Gastrocnemius medialis (tissue), 4 donors: ENCODE measurements around the gene IRX6. TPM values are rescaled to one million over a fixed set of nuclear protein-coding genes. Genes with fewer than 3 reads are reported as not detected.

Experiments used
- ATAC-seq, 2 donors: fragments of 150-250 bp; one replicate each; pipeline ENCODE4 v1.9.1; 2016
- DNase-seq, 2 donors: peaks; one replicate each; pipeline ENCODE4 v3.0.0-alpha.2; 2019
- H3K27ac ChIP-seq, 4 donors: fragments of 200-600 bp; sonication (generic); 1 replicate in 1 of 4; 2 replicates in 3 of 4; pipeline ENCODE4 v1.5.1; 2016 to 2018; ENCODE audit warnings: mild to moderate bottlenecking in 2 of 4, moderate library complexity in 1 of 4
- H3K27me3 ChIP-seq, 3 donors: fragments of 200-600 bp; sonication (generic) in 2 of 3; 1 replicate in 1 of 3; 2 replicates in 2 of 3; pipeline versions ENCODE4 v1.5.1 to v1.6.0; 2016 to 2019; ENCODE audit warnings: mild to moderate bottlenecking in 1 of 3, moderate library complexity in 1 of 3
- H3K36me3 ChIP-seq, 2 donors: fragments of 200-600 bp; sonication (generic) in 1 of 2; one replicate each; pipeline ENCODE4 v1.5.1; 2017 to 2018
- H3K4me1 ChIP-seq, 2 donors: fragments of 200-600 bp; sonication (generic) in 1 of 2; one replicate each; pipeline ENCODE4 v1.5.1; 2016 to 2017; ENCODE audit warnings: mild to moderate bottlenecking in 2 of 2
- H3K4me3 ChIP-seq, 4 donors: fragments of 200-600 bp; sonication (generic) in 3 of 4; 1 replicate in 1 of 4; 2 replicates in 3 of 4; pipeline ENCODE4 v1.5.1; 2016 to 2019; ENCODE audit warnings: mild to moderate bottlenecking in 2 of 4
- H3K9me3 ChIP-seq, 3 donors: fragments of 200-600 bp; sonication (generic) in 2 of 3; 1 replicate in 1 of 3; 2 replicates in 2 of 3; pipeline ENCODE4 v1.5.1; 2016 to 2019
- POLR2A ChIP-seq, 2 donors: fragments of 450-650 bp; IDR thresholded peaks; one replicate each; pipeline ENCODE4 v1.6.1; 2017; ENCODE audit warnings: antibody characterized with exemption in 2 of 2, mild to moderate bottlenecking in 2 of 2, moderate library complexity in 2 of 2
- in situ Hi-C, 4 donors: fragments of 200-750 bp; cut with MboI; loops; one replicate each; pipeline versions ENCODE4 v1.15.0 to v1.8.0; 2017; ENCODE audit warnings: low sequenced_read_pairs in 4 of 4
- intact Hi-C: fragments of 100-400 bp; cut with DNase I; formaldehyde crosslinking; loops from one replicate; pipeline ENCODE4 v1.15.1; 2023; ENCODE audit warnings: low total_unique reads
- total RNA-seq, 4 donors: library from RNA; depleted of rRNA; stranded (reverse); fragments of >200 nt; gene quantifications; one replicate each; pipeline versions ENCODE4 v1.1.0 to v1.2.3, GENCODE V29; 2016
- TF ChIP-seq, protein P1 (sequence below), 5 experiments: fragments of 450-650 bp in 3 of 5; fragments of 200-600 bp in 2 of 5; sonication (generic) in 2 of 5; IDR thresholded peaks in 4 of 5; conservative IDR thresholded peaks in 1 of 5; 1 replicate in 4 of 5; 2 replicates in 1 of 5; pipeline ENCODE4 v1.5.1; 2016 to 2019; ENCODE audit warnings: antibody characterized with exemption in 5 of 5, mild to moderate bottlenecking in 3 of 5, moderate library complexity in 3 of 5

The IRX6 gene
- total RNA-seq, 4 donors from 2014 or later: 0.39 to 3.8 (median 1.4) TPM

DNA sequence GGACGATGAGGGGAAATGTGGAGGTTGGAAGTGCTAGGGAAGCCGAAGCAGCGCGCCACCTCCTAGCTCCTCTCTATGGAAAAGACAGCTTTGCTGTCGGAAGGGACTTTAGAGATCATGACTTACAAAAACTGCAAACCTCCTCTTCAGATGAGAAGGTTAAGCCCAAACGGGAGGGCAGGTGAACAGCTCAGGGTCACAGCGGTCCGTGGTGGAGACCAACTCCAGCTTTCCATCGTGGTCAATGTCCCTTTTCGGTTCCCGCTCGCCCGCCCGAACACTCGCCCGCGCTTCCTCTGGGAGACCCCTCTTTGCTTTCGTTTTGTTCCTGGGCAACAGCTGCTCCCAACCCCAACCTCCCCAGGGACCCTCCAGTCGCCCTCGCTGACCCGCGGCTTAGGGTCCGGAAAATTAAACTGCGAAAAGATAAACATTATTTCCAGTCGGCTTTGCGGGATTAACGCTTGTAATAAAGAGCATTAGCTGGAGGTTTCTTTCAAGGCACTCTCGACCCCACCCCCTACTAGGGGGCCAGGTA, 7.7 kb downstream of the IRX6 start:
- ATAC-seq (no peak), DNase-seq (no peak)
- in situ Hi-C loops (no loop called here), intact Hi-C loops (loop anchor here (5.0 kb wide), 1 partner anchor 294 kb away; no protein-coding TSS in a partner anchor)
- TF ChIP-seq POLR2A (IDR thresholded peaks at IDR 0.05): no peak
- TF ChIP-seq, protein P1, sequence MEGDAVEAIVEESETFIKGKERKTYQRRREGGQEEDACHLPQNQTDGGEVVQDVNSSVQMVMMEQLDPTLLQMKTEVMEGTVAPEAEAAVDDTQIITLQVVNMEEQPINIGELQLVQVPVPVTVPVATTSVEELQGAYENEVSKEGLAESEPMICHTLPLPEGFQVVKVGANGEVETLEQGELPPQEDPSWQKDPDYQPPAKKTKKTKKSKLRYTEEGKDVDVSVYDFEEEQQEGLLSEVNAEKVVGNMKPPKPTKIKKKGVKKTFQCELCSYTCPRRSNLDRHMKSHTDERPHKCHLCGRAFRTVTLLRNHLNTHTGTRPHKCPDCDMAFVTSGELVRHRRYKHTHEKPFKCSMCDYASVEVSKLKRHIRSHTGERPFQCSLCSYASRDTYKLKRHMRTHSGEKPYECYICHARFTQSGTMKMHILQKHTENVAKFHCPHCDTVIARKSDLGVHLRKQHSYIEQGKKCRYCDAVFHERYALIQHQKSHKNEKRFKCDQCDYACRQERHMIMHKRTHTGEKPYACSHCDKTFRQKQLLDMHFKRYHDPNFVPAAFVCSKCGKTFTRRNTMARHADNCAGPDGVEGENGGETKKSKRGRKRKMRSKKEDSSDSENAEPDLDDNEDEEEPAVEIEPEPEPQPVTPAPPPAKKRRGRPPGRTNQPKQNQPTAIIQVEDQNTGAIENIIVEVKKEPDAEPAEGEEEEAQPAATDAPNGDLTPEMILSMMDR (IDR thresholded peaks at IDR 0.05 in 4 of 5, conservative IDR thresholded peaks at IDR 0.05 in 1 of 5): no peak
- peaks cover 21 to 55% (median 45%) of the 10 kb centered on the region in 3 donors for H3K27me3 ChIP-seq
- no peak overlapping the region for H3K27ac ChIP-seq
- no peaks in the 10 kb centered on the region for H3K4me1 ChIP-seq
- H3K9me3 ChIP-seq: no peaks in the 10 kb centered on the region
- H3K4me3 ChIP-seq: peak overlapping the region; percentile 11 to 27 (median 24)
- no peaks in the 10 kb centered on the region for H3K36me3 ChIP-seq

DNA sequence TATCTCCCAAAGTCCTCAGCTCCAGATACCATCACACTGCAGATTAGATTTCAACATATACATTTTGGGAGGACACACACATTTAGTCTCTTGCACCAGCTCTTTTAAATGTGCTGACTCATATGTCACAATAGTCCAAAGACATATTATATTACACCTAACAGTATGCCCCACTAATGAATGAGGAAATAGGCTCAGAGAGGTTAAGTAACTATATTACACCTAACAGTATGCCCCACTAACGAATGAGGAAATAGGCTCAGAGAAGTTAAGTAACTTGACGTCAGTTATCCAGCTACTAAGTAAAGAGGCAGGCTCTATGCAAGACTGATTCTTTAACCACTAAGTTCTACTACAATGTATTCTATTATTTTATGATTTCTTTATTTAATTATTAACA, 9.7 kb downstream of the IRX6 start:
- no peaks in the 10 kb centered on the region for H3K36me3 ChIP-seq
- peaks cover 18 to 42% (median 29%) of the 10 kb centered on the region in 3 donors for H3K27me3 ChIP-seq
- TF ChIP-seq POLR2A (IDR thresholded peaks at IDR 0.05): no peak
- TF ChIP-seq, protein P1 (IDR thresholded peaks at IDR 0.05 in 4 of 5, conservative IDR thresholded peaks at IDR 0.05 in 1 of 5): no peak
- no peaks in the 10 kb centered on the region for H3K4me1 ChIP-seq
- no peak for DNase-seq
- H3K4me3 ChIP-seq: no peak overlapping the region
- ATAC-seq: no peak
- H3K27ac ChIP-seq: no peak overlapping the region
- in situ Hi-C loops (no loop called here), intact Hi-C loops (loop anchor here (5.0 kb wide), 1 partner anchor 296 kb away; no protein-coding TSS in a partner anchor)
- H3K9me3 ChIP-seq: no peaks in the 10 kb centered on the region

DNA sequence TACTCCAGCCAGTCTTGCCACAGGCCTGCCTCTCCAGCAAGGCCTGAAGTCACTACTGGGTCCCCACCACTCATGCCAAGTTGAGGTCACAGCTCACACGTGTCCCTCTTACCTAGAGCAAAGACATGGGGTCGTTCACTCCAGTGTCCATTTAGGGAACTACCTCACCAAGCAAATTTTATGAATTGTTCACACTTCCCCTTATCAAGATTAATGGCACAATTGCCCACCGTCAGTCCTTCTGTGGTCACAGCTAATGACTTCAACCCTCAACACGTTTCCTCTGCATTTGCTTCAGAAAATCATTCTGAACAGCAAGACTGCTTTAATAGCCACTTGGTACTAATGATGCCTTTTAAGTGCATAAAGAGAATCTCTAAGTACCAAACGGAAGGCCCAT, 14.6 kb downstream of the IRX6 start:
- H3K4me1 ChIP-seq: no peaks in the 10 kb centered on the region
- no peak overlapping the region for H3K27ac ChIP-seq
- H3K36me3 ChIP-seq: no peaks in the 10 kb centered on the region
- intact Hi-C loops (no loop called here), in situ Hi-C loops (no loop called here)
- no peak for DNase-seq
- no peak overlapping the region for H3K4me3 ChIP-seq
- H3K27me3 ChIP-seq: peaks cover 0 to 3% (median 3%) of the 10 kb centered on the region in 3 donors
- H3K9me3 ChIP-seq: no peaks in the 10 kb centered on the region
- no peak for TF ChIP-seq POLR2A (IDR thresholded peaks at IDR 0.05)
- TF ChIP-seq, protein P1 (IDR thresholded peaks at IDR 0.05 in 4 of 5, conservative IDR thresholded peaks at IDR 0.05 in 1 of 5): no peak
- ATAC-seq: no peak

DNA sequence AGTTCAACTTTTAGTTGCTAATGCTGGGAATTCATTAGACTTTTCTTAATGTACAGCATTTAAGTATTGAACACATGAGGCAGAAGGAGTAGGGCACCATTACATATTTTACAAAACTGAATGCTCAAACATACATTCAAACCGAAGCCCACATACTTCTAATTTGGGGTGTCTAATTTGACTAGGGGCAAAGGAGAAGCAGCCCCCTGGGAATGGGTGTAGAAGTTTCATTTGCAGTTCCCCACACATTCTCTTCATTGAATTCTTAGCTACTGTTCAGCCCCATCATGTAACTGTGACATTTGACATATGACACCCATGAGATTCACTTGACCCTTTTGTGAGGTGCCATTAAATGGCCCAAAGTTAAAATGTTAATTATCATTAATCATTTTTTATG, 16.4 kb downstream of the IRX6 start:
- H3K27ac ChIP-seq: no peak overlapping the region
- TF ChIP-seq POLR2A (IDR thresholded peaks at IDR 0.05): no peak
- TF ChIP-seq, protein P1 (IDR thresholded peaks at IDR 0.05 in 4 of 5, conservative IDR thresholded peaks at IDR 0.05 in 1 of 5): no peak
- H3K36me3 ChIP-seq: no peaks in the 10 kb centered on the region
- no peak for DNase-seq
- no peak overlapping the region for H3K4me3 ChIP-seq
- H3K4me1 ChIP-seq: no peaks in the 10 kb centered on the region
- no peaks in the 10 kb centered on the region for H3K27me3 ChIP-seq
- in situ Hi-C loops (no loop called here), intact Hi-C loops (no loop called here)
- ATAC-seq: no peak
- no peaks in the 10 kb centered on the region for H3K9me3 ChIP-seq

DNA sequence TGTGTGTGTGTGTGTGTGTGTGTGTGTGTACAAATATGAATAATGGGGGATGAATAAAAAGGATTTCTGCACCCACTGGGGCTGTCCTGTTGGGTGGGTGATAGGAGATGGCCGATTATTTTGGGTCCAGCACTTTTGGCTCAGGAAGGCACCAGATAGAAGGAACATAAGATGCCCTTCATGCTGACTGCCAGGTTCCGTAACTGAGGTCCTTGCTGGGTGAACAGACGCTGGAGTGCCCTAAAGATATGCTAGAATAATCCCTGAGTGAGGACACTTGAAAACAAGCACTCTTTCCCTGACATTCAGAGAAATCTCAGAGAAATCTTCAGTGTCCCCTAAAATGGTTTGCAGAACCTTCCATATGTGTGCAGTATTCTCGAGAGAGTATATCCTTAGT, 17.7 kb downstream of the IRX6 start:
- Histone ChIP-seq H3K4me1 (no peaks in the 10 kb centered on the region), H3K9me3 (no peaks in the 10 kb centered on the region), H3K36me3 (no peaks in the 10 kb centered on the region), H3K27me3 (no peaks in the 10 kb centered on the region), H3K27ac (no peak overlapping the region), H3K4me3 (no peak overlapping the region)
- ATAC-seq (no peak), DNase-seq (no peak)
- in situ Hi-C loops (no loop called here), intact Hi-C loops (no loop called here)
- no peak for TF ChIP-seq POLR2A (IDR thresholded peaks at IDR 0.05)
- TF ChIP-seq, protein P1 (IDR thresholded peaks at IDR 0.05 in 4 of 5, conservative IDR thresholded peaks at IDR 0.05 in 1 of 5): no peak
